ENCODE data around the gene UBR4. TPM values are rescaled to one million over a fixed set of nuclear protein-coding genes. Genes with fewer than 3 reads are reported as not detected.
"Not testable (repeated sequence)": the region's sequence is repeated elsewhere in the genome, so short reads cannot be mapped to it uniquely, and the experiment has no call there.

UBR4 gene
- total RNA-seq, 1 donor: 149 TPM

DNA sequence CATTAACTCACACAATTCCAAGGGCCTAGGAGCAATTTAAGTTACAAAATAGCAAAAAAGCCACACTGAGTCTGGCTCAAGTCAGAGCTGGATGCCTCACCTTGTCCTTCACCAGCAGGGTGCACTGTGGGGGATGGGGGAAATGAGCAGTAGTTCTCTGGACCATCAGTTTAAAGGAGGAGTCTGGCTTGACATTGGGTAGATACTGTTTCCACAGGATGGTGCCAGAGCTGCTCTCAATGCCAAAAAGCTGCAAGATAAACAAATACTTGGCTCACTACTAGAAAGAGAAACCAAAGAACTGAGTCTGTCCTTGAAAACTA, 22.4 kb upstream of the UBR4 start:
- Histone ChIP-seq H2AFZ (ENCODE audit: low read length) (no peak overlapping the region), H3K4me1 (ENCODE audit: insufficient read depth, low read length) (no peaks in the 10 kb centered on the region), H3K27ac (ENCODE audit: low read depth, low read length) (no peak overlapping the region), H3K4me3 (ENCODE audit: insufficient read depth, low read length) (no peak overlapping the region), H3K79me2 (ENCODE audit: insufficient read depth, low read length) (no peaks in the 10 kb centered on the region), H4K20me1 (ENCODE audit: insufficient read depth, low read length) (peaks cover 6% of the 10 kb centered on the region), H3K36me3 (ENCODE audit: insufficient read depth, low read length) (peaks cover 77% of the 10 kb centered on the region), H3K27me3 (ENCODE audit: insufficient read depth, low read length) (no peaks in the 10 kb centered on the region), H3K9me3 (ENCODE audit: low read depth, low read length) (no peaks in the 10 kb centered on the region), H3K4me2 (ENCODE audit: insufficient read depth, low read length) (no peak overlapping the region)
- TF ChIP-seq, protein P1, sequence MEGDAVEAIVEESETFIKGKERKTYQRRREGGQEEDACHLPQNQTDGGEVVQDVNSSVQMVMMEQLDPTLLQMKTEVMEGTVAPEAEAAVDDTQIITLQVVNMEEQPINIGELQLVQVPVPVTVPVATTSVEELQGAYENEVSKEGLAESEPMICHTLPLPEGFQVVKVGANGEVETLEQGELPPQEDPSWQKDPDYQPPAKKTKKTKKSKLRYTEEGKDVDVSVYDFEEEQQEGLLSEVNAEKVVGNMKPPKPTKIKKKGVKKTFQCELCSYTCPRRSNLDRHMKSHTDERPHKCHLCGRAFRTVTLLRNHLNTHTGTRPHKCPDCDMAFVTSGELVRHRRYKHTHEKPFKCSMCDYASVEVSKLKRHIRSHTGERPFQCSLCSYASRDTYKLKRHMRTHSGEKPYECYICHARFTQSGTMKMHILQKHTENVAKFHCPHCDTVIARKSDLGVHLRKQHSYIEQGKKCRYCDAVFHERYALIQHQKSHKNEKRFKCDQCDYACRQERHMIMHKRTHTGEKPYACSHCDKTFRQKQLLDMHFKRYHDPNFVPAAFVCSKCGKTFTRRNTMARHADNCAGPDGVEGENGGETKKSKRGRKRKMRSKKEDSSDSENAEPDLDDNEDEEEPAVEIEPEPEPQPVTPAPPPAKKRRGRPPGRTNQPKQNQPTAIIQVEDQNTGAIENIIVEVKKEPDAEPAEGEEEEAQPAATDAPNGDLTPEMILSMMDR (IDR thresholded peaks at IDR 0.05; ENCODE audit: extremely low read depth, low read depth, low read length): peak; percentile 15
- DNase-seq (ENCODE audit: insufficient read length, low spot score, missing footprints): peak; percentile 84

DNA sequence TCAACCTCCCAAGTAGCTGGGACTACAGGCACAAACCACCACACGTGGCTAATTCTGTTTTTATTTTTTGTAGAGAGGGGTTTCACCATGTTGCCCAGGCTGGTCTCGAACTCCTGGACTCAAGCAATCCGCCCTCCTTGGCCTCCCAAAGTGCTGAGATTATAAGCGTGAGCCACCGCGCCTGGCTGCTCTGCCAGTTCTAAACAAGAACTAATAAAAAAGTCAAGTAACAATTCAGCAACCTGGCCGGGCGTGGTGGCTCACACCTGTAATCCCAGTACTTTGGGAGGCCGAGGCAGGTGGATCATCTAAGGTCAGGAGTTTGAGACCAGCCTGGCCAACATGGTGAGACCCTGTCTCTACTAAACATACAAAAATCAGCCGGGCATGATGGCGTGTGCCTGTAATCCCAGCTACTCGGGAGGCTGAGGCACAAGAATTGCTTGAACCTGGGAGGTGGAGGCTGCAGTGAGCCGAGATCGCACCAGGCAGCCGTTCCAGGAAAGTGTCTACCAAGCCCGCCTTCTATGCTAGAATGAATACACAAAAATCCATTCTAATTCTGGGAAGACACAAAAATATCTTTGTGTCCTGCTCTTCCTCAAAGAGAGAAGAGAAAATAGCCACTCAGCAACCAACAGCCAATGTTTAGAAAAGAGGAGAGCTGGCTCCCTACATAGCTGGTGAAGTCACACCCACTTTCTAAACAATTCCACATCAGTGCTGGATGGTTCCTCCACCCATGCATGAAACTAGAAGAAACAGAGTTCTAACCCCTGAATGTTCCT, 21.9 kb upstream of the UBR4 start:
- not testable (repeated sequence) for H3K4me2 ChIP-seq (ENCODE audit: insufficient read depth, low read length); H3K27ac ChIP-seq (ENCODE audit: low read depth, low read length)

DNA sequence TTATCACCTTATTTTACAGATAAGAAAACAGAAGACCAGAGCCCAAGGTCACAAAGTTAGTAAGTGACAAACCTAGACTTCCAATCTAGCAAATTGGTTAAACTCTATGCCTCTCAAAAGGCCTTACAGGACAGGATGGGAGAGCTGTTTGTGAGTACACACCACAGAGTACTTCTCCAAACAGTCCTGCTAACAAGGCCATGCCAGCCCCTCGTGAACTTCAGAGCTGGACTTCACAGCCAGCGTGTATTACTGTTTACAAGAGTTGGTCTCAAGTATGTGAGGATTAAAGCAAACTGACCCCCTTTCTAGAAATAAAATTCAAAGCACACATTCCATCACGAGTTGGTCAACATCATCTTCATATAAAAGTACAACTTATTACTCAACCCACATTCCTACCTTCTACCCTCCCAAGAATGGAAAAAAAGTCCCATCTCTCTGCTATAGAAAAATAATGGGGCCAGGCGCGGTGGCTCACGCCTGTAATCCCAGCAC, 19.8 kb upstream of the UBR4 start:
- peaks cover 6% of the 10 kb centered on the region for H4K20me1 ChIP-seq (ENCODE audit: insufficient read depth, low read length)
- TF ChIP-seq, protein P1 (IDR thresholded peaks at IDR 0.05; ENCODE audit: extremely low read depth, low read depth, low read length): no peak
- no peak overlapping the region for H2AFZ ChIP-seq (ENCODE audit: low read length)
- no peaks in the 10 kb centered on the region for H3K79me2 ChIP-seq (ENCODE audit: insufficient read depth, low read length)
- H3K36me3 ChIP-seq (ENCODE audit: insufficient read depth, low read length): peaks cover 84% of the 10 kb centered on the region
- no peak for DNase-seq (ENCODE audit: insufficient read length, low spot score, missing footprints)
- no peaks in the 10 kb centered on the region for H3K4me1 ChIP-seq (ENCODE audit: insufficient read depth, low read length)
- no peaks in the 10 kb centered on the region for H3K27me3 ChIP-seq (ENCODE audit: insufficient read depth, low read length)
- H3K27ac ChIP-seq (ENCODE audit: low read depth, low read length): no peak overlapping the region
- H3K9me3 ChIP-seq (ENCODE audit: low read depth, low read length): no peaks in the 10 kb centered on the region
- no peak overlapping the region for H3K4me3 ChIP-seq (ENCODE audit: insufficient read depth, low read length)
- H3K4me2 ChIP-seq (ENCODE audit: insufficient read depth, low read length): no peak overlapping the region

More for the DNA sequence above, 21.9 kb upstream of the UBR4 start:
- H3K79me2 ChIP-seq (ENCODE audit: insufficient read depth, low read length); H3K9me3 ChIP-seq (ENCODE audit: low read depth, low read length); H3K4me1 ChIP-seq (ENCODE audit: insufficient read depth, low read length); H4K20me1 ChIP-seq (ENCODE audit: insufficient read depth, low read length); DNase-seq (ENCODE audit: insufficient read length, low spot score, missing footprints); H3K4me3 ChIP-seq (ENCODE audit: insufficient read depth, low read length); H3K27me3 ChIP-seq (ENCODE audit: insufficient read depth, low read length); H2AFZ ChIP-seq (ENCODE audit: low read length): not testable (repeated sequence)
- peaks cover 75% of the 10 kb centered on the region for H3K36me3 ChIP-seq (ENCODE audit: insufficient read depth, low read length)

DNA sequence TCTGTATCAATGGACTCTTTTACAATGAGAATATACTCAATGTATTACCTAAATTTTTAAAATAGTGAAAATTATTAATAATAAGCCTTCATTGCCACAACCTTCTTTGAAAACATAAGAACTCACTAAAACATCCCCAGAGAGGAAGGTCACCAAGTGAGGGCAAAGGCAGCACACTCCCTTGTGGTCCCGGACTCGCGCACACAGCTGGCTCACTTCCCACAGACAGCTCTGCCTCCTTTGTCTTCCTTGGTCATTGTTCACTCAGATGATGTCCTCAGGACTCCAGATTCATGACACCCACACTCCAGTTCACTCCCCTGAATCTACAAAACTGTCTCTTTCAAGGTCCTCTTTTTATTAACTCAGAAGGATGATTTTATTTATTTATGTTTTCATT, 19.2 kb upstream of the UBR4 start:
- Histone ChIP-seq H3K79me2 (ENCODE audit: insufficient read depth, low read length) (no peaks in the 10 kb centered on the region), H3K4me1 (ENCODE audit: insufficient read depth, low read length) (no peaks in the 10 kb centered on the region), H4K20me1 (ENCODE audit: insufficient read depth, low read length) (peaks cover 6% of the 10 kb centered on the region), H3K36me3 (ENCODE audit: insufficient read depth, low read length) (peaks cover 84% of the 10 kb centered on the region), H3K4me2 (ENCODE audit: insufficient read depth, low read length) (no peak overlapping the region), H3K27ac (ENCODE audit: low read depth, low read length) (no peak overlapping the region), H3K9me3 (ENCODE audit: low read depth, low read length) (no peaks in the 10 kb centered on the region), H3K27me3 (ENCODE audit: insufficient read depth, low read length) (no peaks in the 10 kb centered on the region), H2AFZ (ENCODE audit: low read length) (no peak overlapping the region), H3K4me3 (ENCODE audit: insufficient read depth, low read length) (no peak overlapping the region)
- TF ChIP-seq, protein P1 (IDR thresholded peaks at IDR 0.05; ENCODE audit: extremely low read depth, low read depth, low read length): no peak
- no peak for DNase-seq (ENCODE audit: insufficient read length, low spot score, missing footprints)

All from osteoblast (primary cell).